Stimulated activated CD8-positive, alpha-beta memory T cell treated with anti-CD3 and anti-CD28 coated beads, Interleukin-4, amount 100 ng/mL, for 1 hour (primary cell): ENCODE results near the gene SERINC3.
"Not testable (repeated sequence)": the region's sequence is repeated elsewhere in the genome, so short reads cannot be mapped to it uniquely, and the experiment has no call there.

Experiments
- DNase-seq, 2 donors: peaks; one replicate each; pipeline ENCODE4 v3.0.0-alpha.2; 2020; ENCODE audit warnings: low read depth in 2 of 2, low spot score in 1 of 2

Gene SERINC3

DNA sequence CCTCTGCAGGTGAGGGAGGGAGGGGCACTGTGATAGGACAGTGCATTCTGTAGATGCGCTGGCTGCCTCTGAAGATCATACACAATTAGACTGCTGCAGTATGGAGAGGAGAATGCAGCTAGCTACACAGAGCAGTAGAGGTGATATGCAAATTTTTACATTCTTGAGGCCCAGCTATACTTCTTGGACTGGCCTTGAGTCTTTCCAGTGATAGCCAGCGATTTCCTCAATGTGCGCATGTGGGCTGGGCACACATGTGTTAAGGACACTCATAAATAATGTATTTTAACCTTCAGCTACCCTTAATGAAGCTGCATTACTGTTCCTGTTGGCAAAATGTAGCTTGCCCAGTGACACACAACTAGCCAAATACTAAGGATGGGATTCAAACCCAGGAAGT lies 27.2 kb downstream of the SERINC3 start:
- no peak for DNase-seq

DNA sequence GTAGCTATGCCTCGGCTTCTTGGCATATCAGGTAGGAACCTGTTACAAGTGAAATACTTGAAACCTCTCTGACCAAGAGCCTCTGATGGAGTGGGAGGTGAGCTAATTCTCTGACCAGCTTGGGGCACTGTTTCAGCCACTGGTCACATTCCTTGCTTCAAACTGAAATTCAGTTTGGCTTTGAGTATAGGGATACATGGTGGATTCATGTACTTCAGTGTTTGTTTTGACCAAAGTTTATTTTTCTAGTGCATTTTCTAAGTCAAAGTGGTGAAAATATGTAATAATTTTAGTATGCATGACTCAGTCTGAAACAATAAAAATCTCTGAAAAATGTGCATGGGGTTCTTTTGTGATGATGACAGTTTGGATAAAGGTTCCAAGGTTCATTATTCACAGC lies 27.6 kb downstream of the SERINC3 start:
- DNase-seq = no peak

DNA sequence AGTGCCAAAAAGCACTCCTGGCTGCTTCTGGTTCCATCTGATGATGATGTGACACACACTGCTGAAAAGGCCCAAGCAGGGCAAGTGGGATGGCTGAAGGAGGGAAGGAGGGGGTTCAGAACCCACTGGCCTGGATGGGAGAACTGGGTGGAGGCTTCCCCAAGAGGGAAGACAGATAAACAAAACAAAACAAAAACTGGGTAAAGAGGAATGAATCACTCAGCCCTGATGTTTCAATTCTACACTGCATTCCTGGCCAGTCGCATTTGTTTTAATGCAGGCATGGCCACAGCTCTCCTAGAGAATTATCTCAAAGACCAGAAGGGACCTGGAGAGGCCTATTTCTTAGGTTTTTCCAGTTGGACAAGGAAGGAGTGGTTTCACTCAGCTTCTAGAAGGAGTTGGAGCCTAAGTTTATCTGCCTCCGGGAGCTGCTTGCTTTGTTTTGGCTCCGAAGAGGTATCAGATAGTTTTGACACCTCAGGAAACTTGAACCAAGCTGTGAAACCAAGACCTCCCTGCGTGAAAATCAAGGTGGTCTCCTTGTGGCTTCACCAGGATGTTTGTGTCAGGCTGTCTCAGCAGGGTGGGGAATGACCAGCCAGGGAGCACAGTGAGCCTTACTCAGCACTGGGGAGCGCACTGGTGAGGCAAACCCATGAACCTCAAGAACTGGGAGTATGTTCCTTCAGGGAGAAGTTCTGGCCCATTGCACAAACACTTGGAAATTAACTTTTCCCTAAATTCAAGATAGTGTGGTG lies 30.1 kb downstream of the SERINC3 start:
- DNase-seq = no peak

DNA sequence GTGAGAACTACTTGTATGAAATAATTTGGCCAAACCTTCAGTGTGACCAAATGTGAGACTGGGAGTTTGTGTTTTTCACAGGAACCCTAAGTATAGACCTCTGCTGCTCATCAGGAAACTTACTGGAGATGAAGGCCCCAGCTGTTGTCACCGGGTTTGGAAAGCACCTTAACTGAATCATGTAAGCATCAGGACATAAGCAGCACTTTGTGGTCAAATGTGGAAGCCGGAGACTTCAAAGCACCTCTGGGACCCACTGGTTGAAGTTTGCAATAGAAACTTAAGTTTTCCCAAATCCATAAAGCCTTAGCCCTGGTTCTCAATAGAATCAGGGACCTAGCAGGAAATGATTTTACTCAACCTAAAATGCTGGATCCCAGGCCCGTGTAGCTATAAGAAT lies 31.9 kb downstream of the SERINC3 start:
- no peak for DNase-seq

DNA sequence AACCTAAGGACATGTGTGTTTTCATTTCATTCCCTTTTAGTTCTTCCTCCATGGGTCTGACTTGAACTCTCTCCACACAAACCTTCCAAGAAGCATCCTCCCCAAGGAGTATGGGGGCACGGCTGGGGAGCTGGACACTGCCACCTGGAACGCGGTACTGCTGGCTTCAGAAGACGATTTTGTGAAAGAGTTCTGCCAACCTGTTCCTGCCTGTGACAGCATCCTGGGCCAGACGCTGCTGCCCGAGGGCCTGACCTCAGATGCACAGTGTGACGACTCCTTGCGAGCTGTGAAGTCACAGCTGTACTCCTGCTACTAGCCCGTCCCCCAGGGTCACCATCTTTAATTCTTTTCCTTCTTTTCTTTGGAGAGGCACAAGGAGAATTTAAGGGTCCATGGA lies 32.6 kb downstream of the SERINC3 start:
- no peak for DNase-seq

DNA sequence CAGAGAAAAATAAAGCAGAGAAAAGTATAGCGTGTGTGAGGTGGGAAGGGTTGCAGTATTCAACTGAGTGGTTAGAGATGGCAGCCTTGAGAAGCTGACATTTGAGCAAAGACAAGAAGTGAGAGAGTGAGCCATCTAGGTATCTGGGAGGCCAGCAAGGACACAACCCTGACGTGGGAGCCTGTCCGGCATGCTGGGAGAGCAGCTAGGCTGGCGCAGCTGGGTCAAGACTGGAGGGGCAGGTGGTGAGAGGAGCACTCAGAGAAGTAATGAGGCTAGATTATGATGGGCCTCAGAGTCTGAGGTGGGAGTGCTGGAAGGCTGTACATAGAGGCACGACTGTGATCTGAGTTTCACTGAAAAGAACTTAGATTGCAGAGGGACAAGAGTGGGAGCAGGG lies 33.3 kb downstream of the SERINC3 start:
- DNase-seq = no peak

DNA sequence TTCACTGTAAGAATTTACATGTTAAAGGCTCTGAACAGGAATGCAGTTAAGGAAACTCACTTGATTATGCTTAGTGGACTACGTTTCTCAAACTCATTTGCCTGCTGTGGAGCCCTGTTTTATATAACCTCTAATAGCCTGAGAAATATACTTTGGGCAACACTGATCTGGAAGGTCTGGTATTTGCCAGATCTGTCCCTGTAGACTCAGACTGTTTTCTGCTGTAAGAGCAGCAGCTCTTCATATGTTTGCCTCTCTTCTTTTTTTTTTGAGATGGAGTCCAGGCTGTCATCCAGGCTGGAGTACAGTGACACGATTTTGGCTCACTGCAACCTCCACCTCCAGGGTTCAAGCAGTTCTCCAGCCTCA lies 36.1 kb downstream of the SERINC3 start:
- DNase-seq = no peak

DNA sequence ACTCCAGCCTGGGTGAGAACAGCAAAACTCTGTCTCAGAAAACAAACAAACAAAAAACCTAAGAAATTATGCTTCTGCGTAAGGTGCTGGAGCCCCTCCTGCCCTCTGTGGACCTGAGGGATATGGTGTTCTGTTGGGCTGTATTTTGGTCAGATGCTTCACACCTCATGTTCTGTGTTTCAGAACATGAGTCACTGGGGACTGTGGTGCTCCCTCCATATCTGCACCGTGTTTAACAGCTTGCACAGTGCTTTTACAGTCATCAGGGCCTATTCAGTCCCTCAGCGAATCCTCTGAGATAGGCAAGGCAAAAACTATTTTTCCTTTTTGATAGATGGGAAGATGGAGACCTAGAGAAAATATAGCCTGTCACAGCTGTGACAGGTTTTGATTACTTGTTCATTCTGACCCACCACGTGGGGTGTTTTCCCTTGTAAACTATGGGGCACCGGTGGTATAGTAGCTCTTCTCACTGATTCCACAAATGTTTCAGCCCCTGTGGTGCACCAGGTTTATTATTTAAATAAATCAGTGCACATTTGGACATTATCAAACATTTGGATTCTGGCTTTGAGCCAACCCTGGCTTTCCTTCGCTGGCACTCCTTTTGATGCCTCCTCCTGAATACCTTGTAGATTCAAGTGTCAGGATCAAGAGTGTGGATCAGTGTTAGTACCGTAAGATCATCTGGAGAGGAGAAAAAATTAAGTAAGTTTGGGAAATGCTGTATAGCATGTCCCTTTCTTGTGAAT lies 36.6 kb downstream of the SERINC3 start:
- no peak for DNase-seq

DNA sequence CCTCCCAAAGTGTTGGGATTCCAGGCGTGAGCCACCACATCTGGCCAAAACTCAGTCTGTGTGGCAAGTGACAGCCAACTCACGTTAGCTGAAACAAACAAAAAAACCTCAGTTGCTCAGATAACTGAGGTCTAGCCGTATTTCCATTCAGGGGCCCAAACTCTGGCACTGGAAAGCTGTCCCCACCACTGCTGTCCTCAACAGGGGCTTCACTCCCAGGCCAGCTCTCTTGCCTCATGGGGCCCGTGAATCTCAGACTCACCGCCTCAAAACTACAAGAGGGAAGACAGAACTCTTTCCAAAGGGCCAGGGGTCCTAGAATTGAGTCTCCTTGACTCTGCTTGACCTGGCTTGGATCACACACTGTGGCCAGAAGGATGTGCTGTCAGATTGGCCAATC lies 38.8 kb downstream of the SERINC3 start:
- no peak for DNase-seq

DNA sequence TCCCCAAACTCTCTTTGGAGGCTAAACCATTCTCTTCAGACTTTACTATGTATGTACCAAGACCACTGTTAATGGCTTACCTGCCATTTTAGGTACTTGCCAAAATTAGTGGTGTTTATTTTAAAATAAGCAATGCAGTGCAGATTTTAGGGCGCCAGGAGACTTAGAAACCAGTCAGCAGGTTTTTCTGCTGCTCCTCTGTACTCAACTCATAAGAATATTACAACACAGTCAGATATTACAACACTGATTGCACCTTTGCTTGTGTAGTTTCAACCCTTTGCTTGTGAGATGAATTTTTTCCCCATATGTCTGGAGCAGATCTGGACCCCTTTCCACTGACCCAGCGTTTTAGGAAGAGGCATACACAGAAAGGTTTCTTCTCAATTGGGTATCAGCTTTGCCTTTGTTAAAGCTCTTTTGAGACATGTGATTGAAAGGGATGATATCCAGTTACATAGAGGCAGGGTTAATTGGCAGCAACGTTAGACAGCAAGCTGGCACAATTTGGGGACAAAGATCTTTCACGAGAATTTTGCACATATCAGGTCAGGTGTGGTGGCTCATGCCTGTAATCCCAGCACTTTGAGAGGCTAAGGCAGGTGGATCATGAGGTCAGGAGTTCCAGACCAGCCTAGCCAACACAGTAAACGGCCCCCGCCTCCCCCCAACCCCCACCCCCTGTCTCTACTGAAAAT lies 40.0 kb downstream of the SERINC3 start:
- DNase-seq = no peak

DNA sequence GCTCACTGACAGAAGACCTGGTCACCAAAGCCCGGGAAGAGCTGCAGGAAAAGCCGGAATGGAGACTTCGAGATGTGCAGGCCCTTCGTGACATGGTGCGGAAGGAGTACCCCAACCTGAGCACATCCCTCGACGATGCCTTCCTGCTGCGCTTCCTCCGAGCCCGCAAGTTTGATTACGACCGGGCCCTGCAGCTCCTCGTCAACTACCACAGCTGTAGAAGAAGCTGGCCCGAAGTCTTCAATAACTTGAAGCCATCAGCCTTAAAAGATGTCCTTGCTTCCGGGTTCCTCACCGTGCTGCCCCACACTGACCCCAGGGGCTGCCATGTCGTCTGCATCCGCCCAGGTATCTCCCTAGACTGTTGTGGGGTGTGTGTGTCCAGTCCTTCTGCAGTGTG lies 41.8 kb downstream of the SERINC3 start:
- no peak for DNase-seq

DNA sequence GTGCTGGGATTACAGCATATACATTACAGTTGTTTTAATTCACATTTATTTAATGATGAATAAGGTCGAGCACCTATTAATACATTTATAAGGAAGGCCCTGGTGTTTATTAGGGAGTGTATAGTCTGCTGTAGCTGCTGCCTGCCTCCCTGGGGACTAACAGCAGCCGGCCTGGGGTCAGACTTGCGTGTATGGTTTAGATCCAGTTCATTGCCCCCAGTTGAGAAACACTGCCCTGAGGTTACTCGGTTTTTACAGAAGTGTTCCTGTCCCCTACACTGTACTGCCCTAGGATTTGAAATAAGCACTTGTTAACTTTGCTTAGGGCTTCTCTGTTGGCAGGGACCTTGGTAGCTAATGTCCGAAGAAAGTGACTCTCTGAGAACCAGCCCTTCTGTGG lies 42.2 kb downstream of the SERINC3 start:
- DNase-seq = no peak

DNA sequence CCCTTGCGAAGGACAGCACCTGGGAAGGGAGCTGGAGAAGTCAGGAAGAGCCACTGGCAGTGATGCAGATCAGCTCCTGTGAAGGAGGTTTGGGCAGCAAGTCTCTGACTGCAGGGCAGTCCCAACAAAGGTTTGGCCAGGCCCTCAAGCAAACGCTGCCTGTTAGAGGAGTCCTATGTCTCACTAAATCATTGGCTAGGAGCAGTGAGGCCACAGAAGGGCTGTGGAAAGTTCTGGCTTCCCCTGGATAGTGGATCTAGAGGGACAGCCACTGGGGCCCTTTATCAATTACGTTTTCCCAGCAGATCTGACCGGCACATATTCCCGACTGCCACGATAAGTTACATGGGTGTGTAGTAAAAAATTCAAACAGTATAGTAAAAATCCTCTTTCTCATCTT lies 43.7 kb downstream of the SERINC3 start:
- DNase-seq = no peak

DNA sequence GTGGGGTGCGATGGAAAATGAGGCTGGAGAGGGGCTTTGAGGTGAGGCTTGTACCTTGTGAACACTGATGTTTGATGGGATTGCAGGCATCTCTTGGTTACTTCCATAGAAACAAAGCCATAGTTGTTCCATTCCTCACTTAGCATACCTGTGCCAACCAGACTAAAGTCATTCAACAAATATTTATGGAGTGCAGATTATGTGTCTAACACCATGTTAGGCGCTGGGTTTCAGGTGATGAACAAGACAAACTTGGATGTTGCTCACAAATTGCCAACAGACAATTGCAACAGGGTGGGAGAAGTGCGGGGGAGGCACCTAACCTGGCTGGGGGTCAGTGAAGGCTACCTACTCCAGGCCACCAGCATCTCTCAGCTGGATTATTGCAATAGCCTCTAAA lies 44.7 kb downstream of the SERINC3 start:
- DNase-seq = no peak

DNA sequence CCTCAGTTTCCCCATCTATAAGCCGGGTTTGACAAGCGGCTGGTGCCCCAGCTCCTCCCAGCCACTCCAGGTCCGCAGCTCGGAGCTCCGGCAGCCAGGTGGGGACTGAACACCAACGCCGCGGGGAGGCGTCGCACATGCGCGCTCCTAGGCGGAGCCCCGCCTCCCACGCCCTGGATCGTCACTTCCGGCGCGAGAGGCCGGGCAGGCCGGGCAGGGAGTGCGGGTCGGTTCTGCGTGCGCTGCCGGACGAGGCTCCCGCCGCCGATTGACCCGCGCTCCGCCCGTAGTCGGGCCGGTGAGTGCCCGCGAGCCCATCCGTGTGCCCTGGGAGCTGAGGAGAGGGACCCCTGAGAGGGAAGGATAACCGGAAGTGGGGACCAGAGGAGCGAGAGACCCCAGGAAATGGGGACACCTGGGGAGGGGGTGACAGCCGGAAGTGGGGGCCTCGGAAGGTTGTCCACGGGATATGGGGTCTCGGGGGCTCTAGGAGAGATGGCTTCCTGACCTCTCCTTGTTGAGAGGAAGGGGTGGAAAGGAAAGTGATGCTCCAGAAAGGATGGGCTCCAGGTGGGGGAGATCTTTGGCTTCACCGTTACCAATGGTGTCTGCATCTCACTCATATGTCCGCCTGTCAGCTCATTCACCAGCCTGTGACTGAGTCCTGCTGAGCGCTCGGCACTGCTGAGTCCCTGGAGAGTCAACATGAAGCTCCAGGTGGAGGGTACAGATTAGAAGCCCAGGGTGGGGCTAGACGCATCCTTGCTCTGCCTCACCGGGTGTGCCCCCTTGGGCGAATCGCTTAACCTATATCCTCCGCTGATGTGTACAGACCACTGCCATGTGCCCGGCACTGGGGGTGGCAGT lies 45.9 kb downstream of the SERINC3 start, which contains the start of gene TTPAL:
TSS of gene TTPAL (plus strand) at position 181 of the 867 bp plus-strand sequence. CDS start 4,126 bp downstream, outside the sequence.
- DNase-seq = peak; percentile 67 to 76

DNA sequence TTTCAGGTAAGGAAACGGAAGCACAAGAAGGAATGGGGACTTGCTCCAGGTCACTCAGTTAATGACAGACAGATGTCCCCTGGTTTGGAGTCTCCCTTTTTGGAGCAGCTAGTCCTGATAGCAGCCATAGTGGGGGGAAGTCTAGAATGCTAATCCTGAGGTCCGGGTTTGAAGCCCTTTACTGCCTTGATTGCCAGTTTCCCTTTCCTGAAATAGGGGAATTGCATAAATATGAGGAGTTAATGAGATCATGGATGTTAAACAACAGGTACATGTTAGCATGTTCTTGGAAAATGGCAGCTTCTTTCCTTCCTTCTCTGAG lies 46.5 kb downstream of the SERINC3 start:
- no peak for DNase-seq

DNA sequence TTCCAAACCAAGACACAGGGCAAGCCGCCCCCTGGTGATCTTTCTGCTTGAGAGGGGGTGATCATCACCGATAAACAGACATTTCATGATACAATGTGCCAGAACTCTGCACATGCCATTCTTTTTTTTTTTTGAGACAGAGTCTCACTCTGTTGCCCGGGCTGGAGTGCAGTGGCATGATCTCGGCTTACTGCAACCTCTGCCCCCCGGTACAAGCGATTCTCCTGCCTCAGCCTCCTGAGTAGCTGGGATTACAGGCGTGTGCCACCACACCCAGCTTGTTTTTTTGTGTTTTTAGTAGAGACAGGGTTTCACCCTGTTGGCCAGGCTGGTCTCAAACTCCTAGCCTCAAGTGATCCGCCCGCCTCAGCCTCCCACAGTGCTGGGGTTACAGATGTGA lies 49.6 kb downstream of the SERINC3 start:
- DNase-seq = not testable (repeated sequence)

DNA sequence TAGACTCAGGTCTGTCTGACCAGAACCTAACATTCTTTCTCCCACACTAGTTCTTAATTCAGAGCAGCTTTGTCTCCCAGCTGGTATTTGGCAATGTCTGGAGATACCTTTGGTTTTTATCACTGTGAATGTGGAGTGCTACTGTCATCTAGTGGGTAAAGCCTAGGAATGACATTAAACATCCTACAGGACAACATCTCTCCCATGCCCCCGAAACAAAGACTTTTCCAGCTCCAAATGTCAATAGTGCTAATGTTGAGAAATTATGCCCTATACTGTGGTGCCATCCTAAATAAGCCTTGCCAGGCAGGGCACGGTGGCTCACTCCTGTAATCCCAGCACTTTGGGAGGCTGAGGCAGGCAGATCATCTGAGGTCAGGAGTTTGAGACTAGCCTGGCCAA lies 50.4 kb downstream of the SERINC3 start:
- no peak for DNase-seq

DNA sequence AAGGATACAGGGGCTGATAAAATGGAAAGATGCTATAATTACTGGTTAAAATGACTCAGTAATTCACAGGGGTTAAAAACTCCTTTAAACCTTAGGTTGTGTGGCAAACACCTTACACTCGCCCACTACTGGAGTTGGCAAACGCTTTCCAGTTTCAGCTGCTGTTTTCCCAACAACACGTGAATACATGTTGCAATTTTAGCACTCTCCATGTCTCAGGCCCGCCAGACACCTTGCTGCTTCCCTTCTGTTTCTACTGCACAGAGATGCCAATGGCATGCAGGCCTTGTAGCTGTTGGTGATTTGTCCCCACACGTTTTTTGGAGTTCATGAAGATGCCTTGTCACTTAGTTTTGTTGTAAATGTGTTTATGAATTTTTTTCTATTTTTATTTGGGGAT lies 51.5 kb downstream of the SERINC3 start:
- DNase-seq = no peak

DNA sequence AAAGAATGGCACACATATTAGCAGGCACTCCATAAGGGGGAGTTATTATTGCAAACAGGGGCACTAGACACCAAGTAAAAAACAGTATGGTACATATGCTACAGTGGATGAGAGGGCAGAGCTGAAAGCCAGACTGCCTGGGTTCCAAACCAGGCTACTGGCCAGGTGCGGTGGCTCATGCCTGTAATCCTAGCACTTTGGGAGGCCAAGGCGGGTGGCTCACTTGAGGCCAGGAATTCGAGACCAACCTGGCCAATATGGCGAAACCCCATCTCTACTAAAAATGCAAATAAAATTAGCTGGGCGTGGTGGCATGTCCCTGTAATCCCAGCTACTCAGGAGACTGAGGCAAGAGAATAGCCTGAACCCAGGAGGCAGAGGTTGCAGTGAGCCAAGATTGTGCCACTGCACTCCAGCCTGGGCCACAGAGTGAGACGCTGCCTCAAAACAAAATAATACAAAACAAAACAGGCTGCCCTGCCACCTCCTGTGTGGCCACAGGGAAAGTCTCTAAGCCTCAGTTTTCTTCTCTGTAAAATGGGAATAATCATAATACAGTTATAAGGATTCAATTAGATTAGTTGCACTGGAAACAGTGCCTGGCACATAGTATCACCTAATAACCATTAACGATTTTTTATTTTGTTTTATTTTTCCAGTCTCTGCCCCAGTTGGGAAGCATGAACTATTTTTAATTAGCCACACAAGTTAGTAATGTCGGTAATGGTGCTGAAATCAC lies 53.7 kb downstream of the SERINC3 start:
- DNase-seq = no peak
